IMR-90 (cell line): ENCODE data around the gene ADAP1.

ENCODE experiments used
- CHD1 ChIP-seq: IDR thresholded peaks from 2 replicates; pipeline ENCODE4 v1.6.1; 2012; ENCODE audit warnings: low read depth, low read length, improper control_type of control experiment
- CTCF ChIP-seq: conservative IDR thresholded peaks from 2 replicates; pipeline ENCODE4 v1.5.1; 2012; ENCODE audit warnings: mild to moderate bottlenecking, low read depth, low read length, improper control_type of control experiment
- FOS ChIP-seq: fragments of 150-350 bp; IDR thresholded peaks from 2 replicates; pipeline ENCODE4 v1.6.1; 2016; ENCODE audit warnings: low read depth, low read length
- MAZ ChIP-seq: IDR thresholded peaks from 2 replicates; pipeline ENCODE4 v1.6.1; 2012; ENCODE audit warnings: low read depth, mild to moderate bottlenecking, low read length, improper control_type of control experiment, moderate library complexity, borderline replicate concordance
- POLR2A ChIP-seq: IDR thresholded peaks from 2 replicates; pipeline ENCODE4 v1.6.1; 2012; ENCODE audit warnings: mild to moderate bottlenecking, low read depth, low read length
- RAD21 ChIP-seq: IDR thresholded peaks from 2 replicates; pipeline ENCODE4 v1.6.1; 2012; ENCODE audit warnings: low read length, improper control_type of control experiment
- RFX5 ChIP-seq: IDR thresholded peaks from 2 replicates; pipeline ENCODE4 v1.8.0; 2012; ENCODE audit warnings: low read depth, mild to moderate bottlenecking, low read length, moderate library complexity
- SMC3 ChIP-seq: fragments of 150-350 bp; IDR thresholded peaks from 2 replicates; pipeline ENCODE4 v1.6.1; 2016; ENCODE audit warnings: low read depth, mild to moderate bottlenecking, antibody characterized with exemption, low read length, moderate library complexity

- TF ChIP-seq CHD1, result no peak
- TF ChIP-seq CTCF, result no peak
- TF ChIP-seq RFX5, result no peak
- TF ChIP-seq RAD21, result no peak
- no peak for TF ChIP-seq FOS
- TF ChIP-seq MAZ, result no peak
- TF ChIP-seq SMC3, result no peak
- no peak for TF ChIP-seq POLR2A
Measured at GRCh38 chr7:938546-939185, 15.8 kb downstream of the ADAP1 start.
